ENCODE data around the gene SMIM8. TPM values are rescaled to one million over a fixed set of nuclear protein-coding genes. Genes with fewer than 3 reads are reported as not detected.

The SMIM8 gene, protein sequence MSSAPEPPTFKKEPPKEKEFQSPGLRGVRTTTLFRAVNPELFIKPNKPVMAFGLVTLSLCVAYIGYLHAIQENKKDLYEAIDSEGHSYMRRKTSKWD
- 10 to 100 TPM; 11.2 to 13.8 TPM for total RNA-seq
- 1 to 10 TPM; 4.1 to 7.6 TPM for polyA plus RNA-seq
- long read RNA-seq, donor 1, transcript SMIM8-201 (3 exons, 2,405 nt) = major isoform, 15 of 18 reads
- long read RNA-seq, donor 1, partial matches to known transcripts = 1 of 18 reads
- long read RNA-seq, donor 1, other reads (novel, unspliced or antisense) = 2 of 18 reads
- long read RNA-seq, donor 2, transcript SMIM8-201 (3 exons, 2,405 nt) = major isoform, 6 of 11 reads
- long read RNA-seq, donor 2, partial matches to known transcripts = 1 of 11 reads
- long read RNA-seq, donor 2, other reads (novel, unspliced or antisense) = 3 of 11 reads

- DNase-seq (peak; percentile 88 to 94), ATAC-seq (ENCODE audit: low FRiP score) (peak; percentile 100)
- Histone ChIP-seq H3K4me1 (ENCODE audit: control insufficient read depth in 1 of 2, insufficient read depth in 2 of 2, low read length in 2 of 2) (no peaks in the 10 kb centered on the region), H3K4me3 (ENCODE audit: low read length in 2 of 2) (peak within 1 kb of the TSS; percentile 70 to 94), H3K36me3 (ENCODE audit: control insufficient read depth in 1 of 2, insufficient read depth in 2 of 2, low read length in 1 of 2) (no peaks in the 10 kb centered on the region), H3K9me3 (ENCODE audit: control insufficient read depth, low read length) (no peaks in the 10 kb centered on the region), H3K27ac (ENCODE audit: low read depth in 1 of 2, low read length in 2 of 2) (peak within 1 kb of the TSS in 1 of 2 donors; percentile 45), H3K27me3 (ENCODE audit: control insufficient read depth in 1 of 2, insufficient read depth in 2 of 2, low read length in 1 of 2) (no peaks in the 10 kb centered on the region)
- intact Hi-C loops (cut with DNase I) = loop anchor here (2.0 to 10.0 kb wide), 3 partner anchors 150 to 170 kb away; partner anchors contain the start of genes SLC35A1 (in 1 of the 2) and ZNF292 (in 1 of the 2)
- 0 to 1% methylated on average over 41 to 60 of the region's 60 CpGs for WGBS, 2 donors
Observed at GRCh38 chr6:87322304-87323212, at the start of gene SMIM8. SMIM8 (plus strand) TSS chr6:87322588; CDS start chr6:87337032, 14,444 bp downstream.

GRCh38 chr6:87274660-87275274 is 47.6 kb upstream of the SMIM8 start:
- Histone ChIP-seq H3K4me1 (ENCODE audit: control insufficient read depth in 1 of 2, insufficient read depth in 2 of 2, low read length in 2 of 2) (no peaks in the 10 kb centered on the region), H3K27me3 (ENCODE audit: control insufficient read depth in 1 of 2, insufficient read depth in 2 of 2, low read length in 1 of 2) (no peaks in the 10 kb centered on the region), H3K9me3 (ENCODE audit: control insufficient read depth, low read length) (no peaks in the 10 kb centered on the region), H3K36me3 (ENCODE audit: control insufficient read depth in 1 of 2, insufficient read depth in 2 of 2, low read length in 1 of 2) (no peaks in the 10 kb centered on the region), H3K27ac (ENCODE audit: low read depth in 1 of 2, low read length in 2 of 2) (no peak overlapping the region), H3K4me3 (ENCODE audit: low read length in 2 of 2) (no peak overlapping the region)
- ATAC-seq (ENCODE audit: low FRiP score) (no peak), DNase-seq (no peak)
- intact Hi-C loops (cut with DNase I) = no loop called here
- 85% methylated on average over 7 of the region's 7 CpGs for WGBS, 2 donors

GRCh38 chr6:87276624-87277023 is 45.8 kb upstream of the SMIM8 start:
- 65 to 67% methylated on average over 1 of the region's 1 CpG for WGBS, 2 donors
- no peaks in the 10 kb centered on the region for H3K4me1 ChIP-seq (ENCODE audit: control insufficient read depth in 1 of 2, insufficient read depth in 2 of 2, low read length in 2 of 2)
- H3K4me3 ChIP-seq (ENCODE audit: low read length in 2 of 2) = no peak overlapping the region
- no peaks in the 10 kb centered on the region for H3K9me3 ChIP-seq (ENCODE audit: control insufficient read depth, low read length)
- H3K27ac ChIP-seq (ENCODE audit: low read depth in 1 of 2, low read length in 2 of 2) = no peak overlapping the region
- intact Hi-C loops (cut with DNase I) = no loop called here
- no peaks in the 10 kb centered on the region for H3K27me3 ChIP-seq (ENCODE audit: control insufficient read depth in 1 of 2, insufficient read depth in 2 of 2, low read length in 1 of 2)
- DNase-seq = no peak
- H3K36me3 ChIP-seq (ENCODE audit: control insufficient read depth in 1 of 2, insufficient read depth in 2 of 2, low read length in 1 of 2) = no peaks in the 10 kb centered on the region
- ATAC-seq (ENCODE audit: low FRiP score) = no peak

- H3K4me3 ChIP-seq (ENCODE audit: low read length in 2 of 2) = no peak overlapping the region
- H3K36me3 ChIP-seq (ENCODE audit: control insufficient read depth in 1 of 2, insufficient read depth in 2 of 2, low read length in 1 of 2) = no peaks in the 10 kb centered on the region
- DNase-seq = no peak
- H3K9me3 ChIP-seq (ENCODE audit: control insufficient read depth, low read length) = no peaks in the 10 kb centered on the region
- intact Hi-C loops (cut with DNase I) = no loop called here
- H3K27ac ChIP-seq (ENCODE audit: low read depth in 1 of 2, low read length in 2 of 2) = no peak overlapping the region
- H3K27me3 ChIP-seq (ENCODE audit: control insufficient read depth in 1 of 2, insufficient read depth in 2 of 2, low read length in 1 of 2) = no peaks in the 10 kb centered on the region
- H3K4me1 ChIP-seq (ENCODE audit: control insufficient read depth in 1 of 2, insufficient read depth in 2 of 2, low read length in 2 of 2) = no peaks in the 10 kb centered on the region
- ATAC-seq (ENCODE audit: low FRiP score) = no peak
Observed at GRCh38 chr6:87277123-87277522, 45.3 kb upstream of the SMIM8 start.

GRCh38 chr6:87279196-87279595 is 43.2 kb upstream of the SMIM8 start:
- 43 to 52% methylated on average over 2 of the region's 2 CpGs for WGBS, 2 donors
- Histone ChIP-seq H3K4me1 (ENCODE audit: control insufficient read depth in 1 of 2, insufficient read depth in 2 of 2, low read length in 2 of 2) (no peaks in the 10 kb centered on the region), H3K4me3 (ENCODE audit: low read length in 2 of 2) (no peak overlapping the region), H3K9me3 (ENCODE audit: control insufficient read depth, low read length) (no peaks in the 10 kb centered on the region), H3K27me3 (ENCODE audit: control insufficient read depth in 1 of 2, insufficient read depth in 2 of 2, low read length in 1 of 2) (no peaks in the 10 kb centered on the region), H3K36me3 (ENCODE audit: control insufficient read depth in 1 of 2, insufficient read depth in 2 of 2, low read length in 1 of 2) (no peaks in the 10 kb centered on the region), H3K27ac (ENCODE audit: low read depth in 1 of 2, low read length in 2 of 2) (no peak overlapping the region)
- no peak for ATAC-seq (ENCODE audit: low FRiP score)
- DNase-seq = no peak
- intact Hi-C loops (cut with DNase I) = no loop called here

DNA sequence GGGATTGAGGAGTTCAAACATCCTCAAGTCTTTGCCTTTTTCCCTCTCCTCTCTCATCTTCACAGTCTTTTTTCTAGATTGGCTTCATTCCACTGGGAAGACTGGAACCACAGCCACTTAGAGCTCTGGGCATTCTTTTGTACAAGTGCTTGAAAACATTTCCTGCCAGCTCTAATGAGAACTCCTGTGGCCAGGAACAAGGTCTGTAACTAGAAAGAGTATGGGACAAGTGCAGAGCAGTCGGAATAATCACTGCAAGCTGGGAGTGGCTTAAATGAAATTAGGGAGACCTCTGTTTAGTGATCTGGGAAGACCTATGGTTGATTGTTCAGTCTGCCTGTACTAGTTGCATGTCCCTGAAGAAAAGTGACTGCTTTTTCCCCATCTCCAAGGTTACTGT is 41.0 kb upstream of the SMIM8 start:
- H3K36me3 ChIP-seq (ENCODE audit: control insufficient read depth in 1 of 2, insufficient read depth in 2 of 2, low read length in 1 of 2) = no peaks in the 10 kb centered on the region
- no peaks in the 10 kb centered on the region for H3K9me3 ChIP-seq (ENCODE audit: control insufficient read depth, low read length)
- H3K27ac ChIP-seq (ENCODE audit: low read depth in 1 of 2, low read length in 2 of 2) = no peak overlapping the region
- no peak for DNase-seq
- no peak for ATAC-seq (ENCODE audit: low FRiP score)
- no peak overlapping the region for H3K4me3 ChIP-seq (ENCODE audit: low read length in 2 of 2)
- intact Hi-C loops (cut with DNase I) = no loop called here
- 64 to 67% methylated on average over 1 of the region's 1 CpG for WGBS, 2 donors
- no peaks in the 10 kb centered on the region for H3K4me1 ChIP-seq (ENCODE audit: control insufficient read depth in 1 of 2, insufficient read depth in 2 of 2, low read length in 2 of 2)
- no peaks in the 10 kb centered on the region for H3K27me3 ChIP-seq (ENCODE audit: control insufficient read depth in 1 of 2, insufficient read depth in 2 of 2, low read length in 1 of 2)

DNA sequence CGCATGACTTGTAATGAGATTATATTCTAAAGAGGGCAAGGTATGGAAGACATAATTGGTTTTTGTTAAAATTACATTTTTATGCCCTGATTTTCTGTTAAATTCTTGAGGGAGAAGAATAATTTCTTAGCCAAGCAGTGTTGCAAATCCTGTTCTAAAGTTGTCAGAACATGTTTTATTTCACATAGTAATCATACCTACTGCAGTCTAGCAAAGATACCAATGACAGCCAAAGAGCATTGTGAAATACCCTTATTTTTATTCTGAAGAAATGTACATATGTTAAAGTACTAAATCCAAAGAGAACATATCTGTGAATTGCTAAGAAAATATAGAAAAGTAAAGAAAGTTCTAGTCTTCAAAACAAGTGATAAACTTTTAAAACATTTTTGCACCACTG is 39.6 kb upstream of the SMIM8 start:
- Histone ChIP-seq H3K4me3 (ENCODE audit: low read length in 2 of 2) (no peak overlapping the region), H3K36me3 (ENCODE audit: control insufficient read depth in 1 of 2, insufficient read depth in 2 of 2, low read length in 1 of 2) (no peaks in the 10 kb centered on the region), H3K9me3 (ENCODE audit: control insufficient read depth, low read length) (no peaks in the 10 kb centered on the region), H3K27ac (ENCODE audit: low read depth in 1 of 2, low read length in 2 of 2) (no peak overlapping the region), H3K4me1 (ENCODE audit: control insufficient read depth in 1 of 2, insufficient read depth in 2 of 2, low read length in 2 of 2) (no peaks in the 10 kb centered on the region), H3K27me3 (ENCODE audit: control insufficient read depth in 1 of 2, insufficient read depth in 2 of 2, low read length in 1 of 2) (no peaks in the 10 kb centered on the region)
- WGBS, 2 donors = 76 to 79% methylated on average over 1 of the region's 1 CpG
- DNase-seq = no peak
- intact Hi-C loops (cut with DNase I) = no loop called here
- no peak for ATAC-seq (ENCODE audit: low FRiP score)

GRCh38 chr6:87283461-87283860 is 38.9 kb upstream of the SMIM8 start:
- Histone ChIP-seq H3K36me3 (ENCODE audit: control insufficient read depth in 1 of 2, insufficient read depth in 2 of 2, low read length in 1 of 2) (no peaks in the 10 kb centered on the region), H3K27ac (ENCODE audit: low read depth in 1 of 2, low read length in 2 of 2) (no peak overlapping the region), H3K4me1 (ENCODE audit: control insufficient read depth in 1 of 2, insufficient read depth in 2 of 2, low read length in 2 of 2) (no peaks in the 10 kb centered on the region), H3K4me3 (ENCODE audit: low read length in 2 of 2) (no peak overlapping the region), H3K9me3 (ENCODE audit: control insufficient read depth, low read length) (no peaks in the 10 kb centered on the region), H3K27me3 (ENCODE audit: control insufficient read depth in 1 of 2, insufficient read depth in 2 of 2, low read length in 1 of 2) (no peaks in the 10 kb centered on the region)
- intact Hi-C loops (cut with DNase I) = no loop called here
- DNase-seq (no peak), ATAC-seq (ENCODE audit: low FRiP score) (no peak)
- WGBS, 2 donors = 50 to 52% methylated on average over 3 of the region's 3 CpGs

All from aorta (tissue), 5 donors.